ENCODE data around the gene ARHGAP4.

ARHGAP4 gene

GRCh38 chrX:153870288-153870690 lies 55.8 kb downstream of the ARHGAP4 start:
- ATAC-seq (replicated peaks) (no peak), DNase-seq (no peak)
- Mint-ChIP-seq H3K27ac (no peak overlapping the region), H3K4me1 (ENCODE audit: low read depth in 2 of 2) (peaks cover 0 to 8% of the 10 kb centered on the region in 2 donors), H3K9me3 (no peaks in the 10 kb centered on the region), H3K36me3 (ENCODE audit: insufficient read depth) (peaks cover 9% of the 10 kb centered on the region), H3K27me3 (peaks cover 0 to 12% of the 10 kb centered on the region in 2 donors), H3K4me3 (no peak overlapping the region)

- peaks cover 0 to 6% of the 10 kb centered on the region in 2 donors for H3K27me3 Mint-ChIP-seq
- ATAC-seq (replicated peaks) (no peak), DNase-seq (no peak)
- peaks cover 0 to 4% of the 10 kb centered on the region in 2 donors for H3K4me1 Mint-ChIP-seq (ENCODE audit: low read depth in 2 of 2)
- no peak overlapping the region for H3K27ac Mint-ChIP-seq
- H3K4me3 Mint-ChIP-seq: no peak overlapping the region
- H3K36me3 Mint-ChIP-seq (ENCODE audit: insufficient read depth): peaks cover 3% of the 10 kb centered on the region
- H3K9me3 Mint-ChIP-seq: no peaks in the 10 kb centered on the region
Observed at GRCh38 chrX:153869473-153870287, 56.4 kb downstream of the ARHGAP4 start.

DNA sequence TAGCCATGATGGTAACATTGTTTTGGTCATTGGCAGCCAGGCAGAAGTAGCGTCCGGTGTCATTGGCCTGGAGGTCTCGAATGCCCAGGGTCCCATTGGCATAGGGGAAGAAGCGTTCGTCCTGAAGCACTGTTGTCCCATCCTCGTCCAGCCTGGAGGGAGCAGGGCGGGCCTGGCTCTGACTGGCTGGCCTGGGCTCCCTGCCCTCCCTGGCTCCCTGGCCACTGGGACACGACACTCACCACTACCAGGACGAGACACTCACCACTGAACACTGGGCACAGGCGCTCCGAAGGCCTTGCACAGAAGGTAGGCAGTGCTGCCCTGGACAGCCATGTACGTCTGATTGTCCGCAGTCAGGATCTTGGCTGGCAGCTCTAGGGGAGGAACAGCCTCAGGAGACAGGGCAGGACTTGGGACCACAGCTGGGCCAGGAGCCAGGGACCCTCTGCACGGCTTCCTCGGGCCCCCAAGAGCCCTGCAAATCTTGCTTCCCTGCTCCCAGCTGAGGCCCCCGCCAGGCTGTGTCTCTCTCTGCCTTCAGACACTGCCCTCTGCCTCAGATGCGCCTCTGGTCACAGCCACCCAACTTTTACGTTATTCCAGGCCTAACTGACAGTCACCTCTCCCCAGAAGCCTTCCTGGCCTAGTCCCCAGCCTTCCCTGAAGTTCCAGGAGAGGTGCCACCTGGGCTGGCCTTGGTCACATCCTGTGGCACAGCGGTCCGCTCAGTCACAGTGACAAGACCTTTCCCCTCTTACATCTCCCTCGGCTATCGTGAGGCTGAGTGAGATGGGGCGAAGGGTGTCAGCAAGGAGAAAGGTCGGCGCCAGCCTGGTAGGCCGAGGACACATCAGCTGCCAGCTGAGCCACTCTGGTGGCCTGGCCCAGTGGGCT lies 57.2 kb downstream of the ARHGAP4 start:
- Mint-ChIP-seq H3K4me3 (no peak overlapping the region), H3K27me3 (no peaks in the 10 kb centered on the region), H3K27ac (no peak overlapping the region), H3K36me3 (ENCODE audit: insufficient read depth) (no peaks in the 10 kb centered on the region), H3K4me1 (ENCODE audit: low read depth in 2 of 2) (peaks cover 0 to 4% of the 10 kb centered on the region in 2 donors), H3K9me3 (no peaks in the 10 kb centered on the region)
- no peak for DNase-seq
- ATAC-seq (replicated peaks): no peak

DNA sequence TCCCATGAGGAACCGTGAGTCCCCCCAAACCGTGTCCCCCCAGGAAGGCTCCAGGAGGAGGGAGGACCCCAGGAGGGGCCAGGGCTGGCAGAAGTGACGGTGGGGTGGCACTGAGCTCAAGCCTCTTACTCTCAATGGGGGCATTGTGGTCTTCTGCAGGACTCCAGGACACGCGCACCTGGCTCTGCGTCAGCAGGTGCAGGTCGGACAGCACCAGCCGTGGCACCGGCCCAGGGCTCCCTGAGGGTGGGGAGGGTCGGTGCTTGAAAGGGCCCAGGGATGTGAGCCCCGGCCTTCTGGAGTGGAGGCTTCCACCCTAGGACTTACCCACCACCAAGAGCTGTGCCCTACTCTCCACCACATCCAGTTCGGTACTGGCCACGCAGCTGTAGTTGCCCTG lies 58.4 kb downstream of the ARHGAP4 start:
- Mint-ChIP-seq H3K4me3 (no peak overlapping the region), H3K36me3 (ENCODE audit: insufficient read depth) (no peaks in the 10 kb centered on the region), H3K27ac (no peak overlapping the region), H3K4me1 (ENCODE audit: low read depth in 2 of 2) (peaks cover 0 to 2% of the 10 kb centered on the region in 2 donors), H3K27me3 (no peaks in the 10 kb centered on the region), H3K9me3 (no peaks in the 10 kb centered on the region)
- DNase-seq: no peak
- ATAC-seq (replicated peaks): no peak

- Mint-ChIP-seq H3K27me3 (no peaks in the 10 kb centered on the region), H3K36me3 (ENCODE audit: insufficient read depth) (no peaks in the 10 kb centered on the region), H3K27ac (no peak overlapping the region), H3K4me3 (no peak overlapping the region), H3K9me3 (no peaks in the 10 kb centered on the region), H3K4me1 (ENCODE audit: low read depth in 2 of 2) (no peaks in the 10 kb centered on the region)
- no peak for ATAC-seq (replicated peaks)
- no peak for DNase-seq
Observed at GRCh38 chrX:153867139-153867538, 58.9 kb downstream of the ARHGAP4 start.

GRCh38 chrX:153866302-153867019 lies 59.6 kb downstream of the ARHGAP4 start:
- Mint-ChIP-seq H3K27me3 (no peaks in the 10 kb centered on the region), H3K36me3 (ENCODE audit: insufficient read depth) (no peaks in the 10 kb centered on the region), H3K9me3 (no peaks in the 10 kb centered on the region), H3K27ac (no peak overlapping the region), H3K4me3 (no peak overlapping the region), H3K4me1 (ENCODE audit: low read depth in 2 of 2) (no peaks in the 10 kb centered on the region)
- DNase-seq: no peak
- no peak for ATAC-seq (replicated peaks)

GRCh38 chrX:153865685-153866084 lies 60.4 kb downstream of the ARHGAP4 start:
- DNase-seq: no peak
- H3K4me1 Mint-ChIP-seq (ENCODE audit: low read depth in 2 of 2): no peaks in the 10 kb centered on the region
- no peaks in the 10 kb centered on the region for H3K36me3 Mint-ChIP-seq (ENCODE audit: insufficient read depth)
- ATAC-seq (replicated peaks): no peak
- no peaks in the 10 kb centered on the region for H3K9me3 Mint-ChIP-seq
- H3K27me3 Mint-ChIP-seq: no peaks in the 10 kb centered on the region
- H3K27ac Mint-ChIP-seq: no peak overlapping the region
- no peak overlapping the region for H3K4me3 Mint-ChIP-seq

DNA sequence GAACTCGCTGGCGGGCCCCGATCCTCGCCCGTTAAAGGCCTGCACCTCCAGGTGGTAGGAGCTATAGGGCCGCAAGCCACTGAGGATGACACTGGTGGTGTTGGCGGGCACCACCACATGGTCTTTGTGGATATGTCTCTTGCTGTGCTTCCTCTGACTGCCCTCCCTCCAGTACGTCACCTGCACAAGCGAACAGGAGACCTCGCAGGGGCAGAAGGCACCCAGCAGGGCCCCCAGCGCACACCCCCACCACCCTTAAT lies 60.8 kb downstream of the ARHGAP4 start:
- Mint-ChIP-seq H3K4me3 (no peak overlapping the region), H3K9me3 (no peaks in the 10 kb centered on the region), H3K27me3 (no peaks in the 10 kb centered on the region), H3K4me1 (ENCODE audit: low read depth in 2 of 2) (no peaks in the 10 kb centered on the region), H3K27ac (no peak overlapping the region), H3K36me3 (ENCODE audit: insufficient read depth) (no peaks in the 10 kb centered on the region)
- ATAC-seq (replicated peaks) (no peak), DNase-seq (no peak)

- Mint-ChIP-seq H3K36me3 (ENCODE audit: insufficient read depth) (no peaks in the 10 kb centered on the region), H3K27me3 (no peaks in the 10 kb centered on the region), H3K4me1 (ENCODE audit: low read depth in 2 of 2) (no peaks in the 10 kb centered on the region), H3K9me3 (no peaks in the 10 kb centered on the region), H3K4me3 (no peak overlapping the region), H3K27ac (no peak overlapping the region)
- ATAC-seq (replicated peaks) (no peak), DNase-seq (no peak)
Observed at GRCh38 chrX:153864561-153865320, 61.3 kb downstream of the ARHGAP4 start.

GRCh38 chrX:153864101-153864500 lies 62.0 kb downstream of the ARHGAP4 start:
- no peak for ATAC-seq (replicated peaks)
- Mint-ChIP-seq H3K4me1 (ENCODE audit: low read depth in 2 of 2) (no peaks in the 10 kb centered on the region), H3K27ac (no peak overlapping the region), H3K4me3 (no peak overlapping the region), H3K9me3 (no peaks in the 10 kb centered on the region), H3K27me3 (no peaks in the 10 kb centered on the region), H3K36me3 (ENCODE audit: insufficient read depth) (no peaks in the 10 kb centered on the region)
- no peak for DNase-seq

GRCh38 chrX:153863251-153863991 lies 62.6 kb downstream of the ARHGAP4 start:
- no peak overlapping the region for H3K4me3 Mint-ChIP-seq
- H3K27me3 Mint-ChIP-seq: no peaks in the 10 kb centered on the region
- no peak for DNase-seq
- no peak overlapping the region for H3K27ac Mint-ChIP-seq
- H3K36me3 Mint-ChIP-seq (ENCODE audit: insufficient read depth): no peaks in the 10 kb centered on the region
- ATAC-seq (replicated peaks): no peak
- H3K9me3 Mint-ChIP-seq: no peaks in the 10 kb centered on the region
- no peaks in the 10 kb centered on the region for H3K4me1 Mint-ChIP-seq (ENCODE audit: low read depth in 2 of 2)

GRCh38 chrX:153862369-153863250 lies 63.5 kb downstream of the ARHGAP4 start:
- no peaks in the 10 kb centered on the region for H3K27me3 Mint-ChIP-seq
- no peak overlapping the region for H3K27ac Mint-ChIP-seq
- no peaks in the 10 kb centered on the region for H3K36me3 Mint-ChIP-seq (ENCODE audit: insufficient read depth)
- no peaks in the 10 kb centered on the region for H3K9me3 Mint-ChIP-seq
- peaks cover 2 to 5% of the 10 kb centered on the region in 2 donors for H3K4me1 Mint-ChIP-seq (ENCODE audit: low read depth in 2 of 2)
- DNase-seq (no peak), ATAC-seq (replicated peaks) (no peak)
- no peak overlapping the region for H3K4me3 Mint-ChIP-seq
